Common myeloid progenitor, CD34-positive (primary cell): ENCODE data around the gene MSRB1.

ENCODE experiments used
- CTCF ChIA-PET: fragments of 350-600 bp; sonication (Branson Sonifier 250); formaldehyde crosslinking; loops from one replicate; lab custom pipeline; 2021; ENCODE audit warnings: antibody characterized with exemption; lab: Charles Lee
- POLR2A ChIA-PET: fragments of 350-600 bp; sonication (Branson Sonifier 250); formaldehyde crosslinking; loops from one replicate; lab custom pipeline; 2021; ENCODE audit warnings: antibody characterized with exemption; lab: Charles Lee
- DNase-seq, 3 donors: peaks; one replicate each; pipeline versions ENCODE4 v3.0.0 to v3.0.0-alpha.2; 2013
- H3K27ac ChIP-seq, 2 experiments: 1 replicate in 1 of 2; 2 replicates in 1 of 2; pipeline ENCODE4 v1.7.0; 2013; ENCODE audit warnings: inconsistent platforms in 2 of 2, low read length in 2 of 2, mild to moderate bottlenecking in 2 of 2, low read depth in 1 of 2, moderate library complexity in 1 of 2; ENCODE audit not compliant: severe bottlenecking in 2 of 2, insufficient read depth in 1 of 2, poor library complexity in 1 of 2
- H3K27me3 ChIP-seq, 5 experiments: replicated peaks in 2 of 5; 1 replicate in 3 of 5; 2 replicates in 2 of 5; pipeline versions ENCODE4 v1.6.1 to v1.7.0; 2013; ENCODE audit warnings: low read length in 4 of 5, mild to moderate bottlenecking in 2 of 5, moderate library complexity in 2 of 5, inconsistent platforms in 1 of 5; ENCODE audit not compliant: insufficient read depth in 5 of 5, control insufficient read depth in 4 of 5
- H3K36me3 ChIP-seq, 4 experiments: 1 replicate in 2 of 4; 2 replicates in 2 of 4; pipeline versions ENCODE4 v1.6.1 to v1.7.0; 2013; ENCODE audit warnings: low read length in 3 of 4, control low read depth in 1 of 4, mild to moderate bottlenecking in 1 of 4; ENCODE audit not compliant: control insufficient read depth in 4 of 4, insufficient read depth in 4 of 4
- H3K4me1 ChIP-seq, 4 experiments: 1 replicate in 3 of 4; 2 replicates in 1 of 4; pipeline versions ENCODE4 v1.6.1 to v1.7.1; 2013; ENCODE audit warnings: low read length in 3 of 4, mild to moderate bottlenecking in 3 of 4, control low read depth in 1 of 4, inconsistent platforms in 1 of 4, moderate library complexity in 1 of 4; ENCODE audit not compliant: control insufficient read depth in 4 of 4, insufficient read depth in 4 of 4; ENCODE audit errors: control extremely low read depth in 1 of 4
- H3K4me3 ChIP-seq, 7 experiments: 1 replicate in 4 of 7; 2 replicates in 3 of 7; pipeline versions ENCODE4 v1.5.1 to v1.7.0; 2013; ENCODE audit warnings: mild to moderate bottlenecking in 7 of 7, low read length in 6 of 7, moderate library complexity in 6 of 7, inconsistent platforms in 2 of 7, low read depth in 2 of 7, control low read depth in 1 of 7; ENCODE audit not compliant: insufficient read depth in 4 of 7, control insufficient read depth in 1 of 7; ENCODE audit errors: extremely low read depth in 1 of 7
- H3K9me3 ChIP-seq, 5 experiments: 1 replicate in 4 of 5; 2 replicates in 1 of 5; pipeline versions ENCODE4 v1.6.1 to v1.7.1; 2013; ENCODE audit warnings: low read length in 4 of 5, mild to moderate bottlenecking in 2 of 5, inconsistent platforms in 1 of 5, low read depth in 1 of 5, moderate library complexity in 1 of 5; ENCODE audit not compliant: control insufficient read depth in 4 of 5, insufficient read depth in 2 of 5; ENCODE audit errors: control extremely low read depth in 1 of 5
- WGBS: methylation state at CpG from one replicate; pipeline ENCODE4 v1.1.5; 2013; ENCODE audit not compliant: insufficient coverage; 5-methylcytosine and 5-hydroxymethylcytosine counted together

MSRB1 gene

DNA sequence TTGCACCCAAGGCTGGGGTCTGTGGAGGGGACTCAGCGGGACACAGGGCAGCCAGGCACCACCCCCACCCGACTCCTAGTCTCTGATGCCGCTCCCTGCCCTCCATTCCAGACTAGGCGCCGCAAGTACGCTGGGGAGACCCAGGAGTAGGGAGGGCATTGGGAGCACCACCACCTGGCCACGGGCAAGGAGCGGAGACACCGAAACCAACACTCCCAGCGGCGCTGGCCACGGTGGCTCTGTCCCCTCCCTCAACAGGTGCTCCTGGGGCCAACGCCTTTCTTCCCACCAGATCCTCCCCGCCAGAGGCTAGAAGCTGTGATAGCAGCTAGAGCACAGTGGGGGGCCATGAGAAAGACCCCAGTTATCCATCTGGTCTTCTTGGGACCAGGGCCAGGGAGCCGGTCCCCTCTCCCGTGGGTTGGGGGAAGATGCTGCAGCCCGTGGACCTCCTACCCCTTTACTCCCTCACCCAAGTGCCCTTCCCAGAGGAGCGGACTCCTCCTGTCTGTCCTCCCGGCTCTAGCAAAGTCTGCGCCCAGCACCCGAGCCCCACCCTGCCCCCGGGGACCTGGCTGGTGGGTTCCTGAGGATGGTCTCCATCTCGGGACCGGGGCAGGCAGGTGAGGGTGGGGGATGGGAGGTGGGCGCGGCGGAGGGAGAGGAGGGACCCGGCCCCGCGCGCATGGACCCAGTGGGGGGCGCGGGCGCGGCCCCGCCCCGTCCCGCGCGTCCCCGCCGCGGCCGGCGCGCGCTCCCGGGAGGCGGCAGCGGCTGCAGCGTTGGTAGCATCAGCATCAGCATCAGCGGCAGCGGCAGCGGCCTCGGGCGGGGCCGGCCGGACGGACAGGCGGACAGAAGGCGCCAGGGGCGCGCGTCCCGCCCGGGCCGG, 46.5 kb upstream of the MSRB1 start, which contains the start of gene SYNGR3:
TSS of gene SYNGR3 (plus strand) at position 762 of the 892 bp plus-strand sequence. CDS start 133 bp downstream, outside the sequence.
- ChIA-PET CTCF (interaction anchor here (1.3 kb wide), 1 partner anchor 21 kb away, joined by 3 read pairs; no protein-coding TSS in a partner anchor), POLR2A (no interaction called here)
- Histone ChIP-seq H3K27ac (no peak within 1 kb of the TSS), H3K9me3 (no peaks in the 10 kb centered on the region), H3K4me3 (peak within 1 kb of the TSS in 6 of 7 experiments; percentile 19 to 66 (median 36)), H3K27me3 (peaks cover 0 to 45% (median 22%) of the 10 kb centered on the region in 5 experiments), H3K36me3 (peaks cover 0 to 22% (median 16%) of the 10 kb centered on the region in 4 experiments), H3K4me1 (peaks cover 0 to 39% (median 30%) of the 10 kb centered on the region in 4 experiments)
- WGBS, result 9% methylated on average over 51 of the region's 67 CpGs
- no peak for DNase-seq

- 90% methylated on average over 9 of the region's 10 CpGs for WGBS
- peaks cover 0 to 22% (median 16%) of the 10 kb centered on the region in 4 experiments for H3K36me3 ChIP-seq
- H3K9me3 ChIP-seq, result no peaks in the 10 kb centered on the region
- no peak for DNase-seq
- H3K4me1 ChIP-seq, result peaks cover 0 to 45% (median 38%) of the 10 kb centered on the region in 4 experiments
- H3K27ac ChIP-seq, result no peak overlapping the region
- ChIA-PET CTCF (no interaction called here), POLR2A (no interaction called here)
- no peak overlapping the region for H3K4me3 ChIP-seq
- peaks cover 0 to 56% (median 33%) of the 10 kb centered on the region in 5 experiments for H3K27me3 ChIP-seq
Measured at GRCh38 chr16:1987198-1987597, 44.2 kb upstream of the MSRB1 start.

DNA sequence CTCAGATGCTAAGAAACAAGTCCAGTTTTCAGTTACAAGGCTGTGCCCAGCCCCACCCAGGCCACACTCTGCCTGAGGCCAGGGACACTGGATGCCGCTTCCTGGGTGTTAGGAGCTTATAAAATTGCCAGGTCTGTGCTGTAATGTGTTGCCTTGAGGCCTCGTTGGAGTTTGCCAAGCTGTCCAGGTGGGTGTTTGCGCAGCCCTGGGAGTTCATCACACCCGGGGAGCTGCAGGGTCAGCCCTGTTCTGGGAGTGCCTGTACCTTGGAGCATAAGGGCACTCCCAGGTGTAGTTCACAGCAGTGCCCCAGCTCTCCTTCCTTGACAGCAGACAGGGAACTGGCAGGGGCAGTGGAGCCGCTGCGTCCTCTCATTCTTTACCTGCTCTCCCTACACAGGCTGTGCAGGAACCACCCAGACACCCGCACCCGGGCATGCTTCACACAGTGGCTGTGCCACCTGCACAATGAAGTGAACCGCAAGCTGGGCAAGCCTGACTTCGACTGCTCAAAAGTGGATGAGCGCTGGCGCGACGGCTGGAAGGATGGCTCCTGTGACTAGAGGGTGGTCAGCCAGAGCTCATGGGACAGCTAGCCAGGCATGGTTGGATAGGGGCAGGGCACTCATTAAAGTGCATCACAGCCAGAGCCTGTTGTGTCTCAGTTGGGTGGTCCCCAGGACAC, 42.6 kb upstream of the MSRB1 start:
- ChIA-PET CTCF (interaction anchor here (0.5 to 1.7 kb wide), 4 partner anchors 13 to 37 kb away, joined by 3 to 10 read pairs (median 4); no protein-coding TSS in a partner anchor), POLR2A (interaction anchor here (0.5 to 0.8 kb wide), 2 partner anchors 19 to 170 kb away, joined by 3 read pairs; partner anchors contain the start of gene TRAF7)
- Histone ChIP-seq H3K27me3 (peaks cover 0 to 59% (median 35%) of the 10 kb centered on the region in 5 experiments), H3K27ac (no peak overlapping the region), H3K9me3 (no peaks in the 10 kb centered on the region), H3K36me3 (peaks cover 0 to 22% (median 16%) of the 10 kb centered on the region in 4 experiments), H3K4me3 (peak overlapping the region in 1 of 7 experiments; percentile 82), H3K4me1 (peaks cover 0 to 31% (median 26%) of the 10 kb centered on the region in 4 experiments)
- 97% methylated on average over 14 of the region's 14 CpGs for WGBS
- no peak for DNase-seq

DNA sequence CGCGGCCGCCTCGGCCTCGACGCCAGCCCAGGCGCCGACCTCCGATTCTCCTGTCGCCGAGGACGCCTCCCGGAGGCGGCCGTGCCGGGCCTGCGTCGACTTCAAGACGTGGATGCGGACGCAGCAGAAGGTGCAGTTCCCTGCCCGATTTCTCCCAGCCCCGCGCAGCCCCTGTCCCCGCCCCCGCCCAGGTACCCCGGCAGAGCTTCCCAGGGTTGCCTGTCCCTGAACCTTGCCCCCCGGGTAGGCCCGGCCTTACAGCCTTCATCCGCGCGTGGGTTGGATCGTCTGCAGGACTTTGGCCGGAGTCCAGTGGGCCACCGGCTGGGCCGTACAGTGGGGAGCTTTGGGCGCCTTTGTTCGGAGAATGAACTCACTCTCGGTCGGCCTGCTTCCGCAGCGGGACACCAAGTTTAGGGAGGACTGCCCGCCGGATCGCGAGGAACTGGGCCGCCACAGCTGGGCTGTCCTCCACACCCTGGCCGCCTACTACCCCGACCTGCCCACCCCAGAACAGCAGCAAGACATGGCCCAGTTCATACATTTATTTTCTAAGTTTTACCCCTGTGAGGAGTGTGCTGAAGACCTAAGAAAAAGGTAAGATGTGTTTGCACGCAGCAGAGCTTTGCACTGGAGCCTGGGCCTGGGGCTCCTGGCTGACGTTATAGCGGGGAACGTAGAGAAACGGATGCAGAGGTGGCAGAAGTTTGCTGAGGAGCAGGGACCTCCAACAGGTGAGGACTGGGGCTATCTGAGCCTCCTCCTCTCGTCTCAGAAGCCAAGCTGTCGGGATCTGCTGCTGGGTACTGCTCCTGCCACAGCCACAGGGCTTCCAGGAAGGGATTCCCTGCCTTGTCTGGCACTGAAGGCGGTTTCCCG, 41.6 kb upstream of the MSRB1 start:
- 14% methylated on average over 56 of the region's 58 CpGs for WGBS
- Histone ChIP-seq H3K36me3 (peaks cover 0 to 22% (median 16%) of the 10 kb centered on the region in 4 experiments), H3K4me1 (peaks cover 0 to 28% (median 22%) of the 10 kb centered on the region in 4 experiments), H3K4me3 (peak overlapping the region; percentile 63 to 82 (median 73)), H3K27ac (peak overlapping the region in 1 of 2 experiments; percentile 54), H3K27me3 (peaks cover 0 to 59% (median 37%) of the 10 kb centered on the region in 5 experiments), H3K9me3 (no peaks in the 10 kb centered on the region)
- ChIA-PET POLR2A (interaction anchor here (0.6 to 1.4 kb wide), 2 partner anchors 13 to 20 kb away, joined by 3 to 4 read pairs; partner anchors contain the start of gene RPS2), CTCF (interaction anchor here (0.9 to 1.7 kb wide), 4 partner anchors 14 to 19 kb away, joined by 4 to 10 read pairs (median 4); no protein-coding TSS in a partner anchor)
- no peak for DNase-seq

DNA sequence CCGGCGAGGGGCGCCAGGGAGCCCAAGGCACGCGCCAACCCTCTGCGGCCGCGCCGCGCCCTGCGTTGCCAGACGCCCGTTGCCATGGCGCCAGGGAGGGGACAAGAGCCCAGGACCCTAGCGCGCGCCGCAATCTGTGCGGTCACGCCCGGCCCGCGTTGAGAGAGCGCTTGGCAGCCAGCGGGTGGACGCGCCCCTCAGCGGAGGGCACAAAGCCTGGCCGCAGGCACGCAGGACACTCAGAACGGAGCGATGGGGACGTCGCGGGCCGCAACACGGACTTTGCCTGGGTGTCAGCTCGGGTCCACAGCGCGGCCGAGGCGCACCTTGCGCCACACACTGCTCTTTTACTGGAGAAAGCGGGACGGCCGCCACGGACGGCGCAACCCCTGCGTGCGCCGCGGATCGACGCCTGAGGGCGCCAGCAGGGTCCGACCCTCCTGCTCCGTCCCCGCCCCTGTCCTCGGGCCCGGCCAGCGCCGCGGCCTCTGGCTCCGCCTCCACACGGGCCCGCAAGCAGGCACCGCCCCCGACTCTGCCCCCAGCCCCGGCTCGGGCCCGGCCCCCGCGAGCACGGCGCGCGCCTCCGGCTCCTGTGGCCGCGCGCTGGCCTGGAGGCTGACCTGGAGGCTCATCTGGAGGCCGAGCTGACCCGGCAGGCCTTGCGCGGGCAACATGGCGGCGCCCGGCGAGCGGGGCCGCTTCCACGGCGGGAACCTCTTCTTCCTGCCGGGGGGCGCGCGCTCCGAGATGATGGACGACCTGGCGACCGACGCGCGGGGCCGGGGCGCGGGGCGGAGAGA, 40.7 kb upstream of the MSRB1 start, which contains the start of gene GFER:
TSS of gene GFER (plus strand) at position 650 of the 803 bp plus-strand sequence. CDS start at position 676, 26 bp downstream.
- peak within 1 kb of the TSS in 1 of 2 experiments; percentile 54 for H3K27ac ChIP-seq
- H3K36me3 ChIP-seq, result peaks cover 0 to 25% (median 17%) of the 10 kb centered on the region in 4 experiments
- H3K4me3 ChIP-seq, result peak within 1 kb of the TSS; percentile 63 to 82 (median 73)
- under 1% methylated on average over 92 of the region's 109 CpGs for WGBS
- peaks cover 0 to 29% (median 24%) of the 10 kb centered on the region in 4 experiments for H3K4me1 ChIP-seq
- H3K27me3 ChIP-seq, result peaks cover 0 to 59% (median 37%) of the 10 kb centered on the region in 5 experiments
- H3K9me3 ChIP-seq, result no peaks in the 10 kb centered on the region
- POLR2A ChIA-PET, result interaction anchor here (0.6 to 1.4 kb wide), 2 partner anchors 13 to 19 kb away, joined by 3 to 4 read pairs; partner anchors contain the start of gene RPS2
- CTCF ChIA-PET, result interaction anchor here (1.1 kb wide), 1 partner anchor 20 kb away, joined by 4 read pairs; no protein-coding TSS in a partner anchor
- peak; percentile 70 to 85 (median 79) for DNase-seq
